Karpas-422 (cell line): Measurements from ENCODE around the gene EREG. TPM values are rescaled to one million over a fixed set of nuclear protein-coding genes. Genes with fewer than 3 reads are reported as not detected.
A peak's percentile ranks its signal among the peaks of the same experiment; 100 is the strongest.

Experiments used
- DNase-seq: peaks from one replicate; pipeline ENCODE4 v3.0.0-alpha.2; 2015
- H2AFZ ChIP-seq: fragments of 200-600 bp; sonication (generic); 2 replicates; pipeline ENCODE4 v1.6.1; 2014; ENCODE audit warnings: antibody characterized with exemption, low read length, mixed read lengths
- H3K27ac ChIP-seq: fragments of 200-600 bp; sonication (generic); 2 replicates; pipeline ENCODE4 v1.5.1; 2014; ENCODE audit warnings: mild to moderate bottlenecking, low read length, moderate library complexity
- H3K27me3 ChIP-seq: fragments of 200-600 bp; sonication (generic); 2 replicates; pipeline ENCODE4 v1.6.1; 2014; ENCODE audit warnings: low read length, mixed read lengths
- H3K36me3 ChIP-seq: fragments of 200-600 bp; sonication (generic); 2 replicates; pipeline ENCODE4 v1.6.1; 2014; ENCODE audit warnings: low read length, mixed read lengths; ENCODE audit not compliant: insufficient read depth
- H3K4me1 ChIP-seq: fragments of 200-600 bp; sonication (generic); 2 replicates; pipeline ENCODE4 v1.6.1; 2014; ENCODE audit warnings: mild to moderate bottlenecking, low read length, mixed read lengths
- H3K4me2 ChIP-seq: fragments of 200-600 bp; sonication (generic); 2 replicates; pipeline ENCODE4 v1.6.1; 2014; ENCODE audit warnings: low read length, low read depth, mild to moderate bottlenecking; ENCODE audit not compliant: poor library complexity, severe bottlenecking
- H3K4me3 ChIP-seq: fragments of 200-600 bp; sonication (generic); 2 replicates; pipeline ENCODE4 v1.5.1; 2014; ENCODE audit warnings: mild to moderate bottlenecking, antibody characterized with exemption, low read length, mixed read lengths
- H3K79me2 ChIP-seq: fragments of 200-600 bp; sonication (generic); 2 replicates; pipeline ENCODE4 v1.6.1; 2014; ENCODE audit warnings: mild to moderate bottlenecking, low read length, mixed read lengths
- H3K9ac ChIP-seq: fragments of 200-600 bp; sonication (generic); 2 replicates; pipeline ENCODE4 v1.6.0; 2014; ENCODE audit warnings: low read length
- H3K9me2 ChIP-seq: fragments of 200-600 bp; sonication (generic), shearing (Covaris generic); replicated peaks from 2 replicates; pipeline ENCODE4 v1.6.0; 2014; ENCODE audit warnings: mild to moderate bottlenecking, low read length, moderate library complexity; ENCODE audit not compliant: insufficient read depth
- H3K9me3 ChIP-seq: fragments of 300-700, 200-600 bp; sonication (generic); 2 replicates; pipeline ENCODE4 v1.6.1; 2014; ENCODE audit warnings: low read length, mixed read lengths
- H4K20me1 ChIP-seq: fragments of 200-600 bp; sonication (generic); 2 replicates; pipeline ENCODE4 v1.6.1; 2014; ENCODE audit warnings: mild to moderate bottlenecking, antibody characterized with exemption, low read length, low read depth; ENCODE audit not compliant: insufficient read depth
- total RNA-seq: library from RNA; depleted of rRNA; stranded (reverse); fragments of >200 nt; shearing (Covaris generic); gene quantifications from 2 replicates; pipeline ENCODE4 v1.2.3, GENCODE V29; 2014; ENCODE audit warnings: low replicate concordance; rRNA removed

EREG gene
- not detected in 2 replicates for total RNA-seq

- Histone ChIP-seq H3K27ac (no peak within 1 kb of the TSS), H3K9me2 (no peaks in the 10 kb centered on the region), H4K20me1 (no peaks in the 10 kb centered on the region), H3K36me3 (no peaks in the 10 kb centered on the region), H3K79me2 (no peaks in the 10 kb centered on the region), H3K4me3 (no peak within 1 kb of the TSS), H3K27me3 (no peaks in the 10 kb centered on the region), H3K4me1 (peaks cover 5% of the 10 kb centered on the region), H3K9ac (no peak within 1 kb of the TSS), H3K9me3 (no peaks in the 10 kb centered on the region), H2AFZ (no peak within 1 kb of the TSS), H3K4me2 (no peak within 1 kb of the TSS)
- no peak for DNase-seq
Measured at GRCh38 chr4:74364652-74365491, at the start of gene EREG. EREG (plus strand) TSS chr4:74365145; CDS start chr4:74365309, 164 bp downstream.

- H4K20me1 ChIP-seq, result no peaks in the 10 kb centered on the region
- no peak overlapping the region for H3K27ac ChIP-seq
- no peak for DNase-seq
- no peaks in the 10 kb centered on the region for H3K27me3 ChIP-seq
- H3K9me2 ChIP-seq, result no peaks in the 10 kb centered on the region
- no peaks in the 10 kb centered on the region for H3K36me3 ChIP-seq
- H3K4me2 ChIP-seq, result no peak overlapping the region
- H3K9ac ChIP-seq, result no peak overlapping the region
- H3K4me3 ChIP-seq, result no peak overlapping the region
- H2AFZ ChIP-seq, result no peak overlapping the region
- no peaks in the 10 kb centered on the region for H3K9me3 ChIP-seq
- H3K79me2 ChIP-seq, result no peaks in the 10 kb centered on the region
- H3K4me1 ChIP-seq, result no peaks in the 10 kb centered on the region
Measured at GRCh38 chr4:74315376-74315775, 49.6 kb upstream of the EREG start.

- Histone ChIP-seq H3K9me2 (no peaks in the 10 kb centered on the region), H3K27ac (no peak overlapping the region), H3K4me3 (no peak overlapping the region), H3K4me2 (no peak overlapping the region), H3K9ac (no peak overlapping the region), H3K79me2 (no peaks in the 10 kb centered on the region), H2AFZ (no peak overlapping the region), H3K4me1 (no peaks in the 10 kb centered on the region), H4K20me1 (no peaks in the 10 kb centered on the region), H3K9me3 (no peaks in the 10 kb centered on the region), H3K27me3 (no peaks in the 10 kb centered on the region), H3K36me3 (no peaks in the 10 kb centered on the region)
- no peak for DNase-seq
Measured at GRCh38 chr4:74316397-74316796, 48.5 kb upstream of the EREG start.

GRCh38 chr4:74317616-74318246, 47.2 kb upstream of the EREG start:
- no peak overlapping the region for H3K9ac ChIP-seq
- no peaks in the 10 kb centered on the region for H3K9me3 ChIP-seq
- no peaks in the 10 kb centered on the region for H3K36me3 ChIP-seq
- H3K27ac ChIP-seq, result no peak overlapping the region
- H3K27me3 ChIP-seq, result no peaks in the 10 kb centered on the region
- no peaks in the 10 kb centered on the region for H3K4me1 ChIP-seq
- no peak for DNase-seq
- no peak overlapping the region for H2AFZ ChIP-seq
- H3K4me3 ChIP-seq, result no peak overlapping the region
- H4K20me1 ChIP-seq, result no peaks in the 10 kb centered on the region
- H3K79me2 ChIP-seq, result no peaks in the 10 kb centered on the region
- no peaks in the 10 kb centered on the region for H3K9me2 ChIP-seq
- no peak overlapping the region for H3K4me2 ChIP-seq

GRCh38 chr4:74318276-74318675, 46.7 kb upstream of the EREG start:
- Histone ChIP-seq H4K20me1 (no peaks in the 10 kb centered on the region), H3K4me1 (no peaks in the 10 kb centered on the region), H3K27me3 (no peaks in the 10 kb centered on the region), H3K4me3 (no peak overlapping the region), H3K79me2 (no peaks in the 10 kb centered on the region), H3K4me2 (no peak overlapping the region), H3K27ac (no peak overlapping the region), H3K9me2 (no peaks in the 10 kb centered on the region), H3K36me3 (no peaks in the 10 kb centered on the region), H3K9ac (no peak overlapping the region), H2AFZ (no peak overlapping the region), H3K9me3 (no peaks in the 10 kb centered on the region)
- DNase-seq, result no peak

- H3K9me2 ChIP-seq, result no peaks in the 10 kb centered on the region
- no peak overlapping the region for H3K4me2 ChIP-seq
- no peaks in the 10 kb centered on the region for H4K20me1 ChIP-seq
- no peak overlapping the region for H2AFZ ChIP-seq
- no peak overlapping the region for H3K4me3 ChIP-seq
- H3K4me1 ChIP-seq, result no peaks in the 10 kb centered on the region
- H3K9me3 ChIP-seq, result no peaks in the 10 kb centered on the region
- no peak overlapping the region for H3K27ac ChIP-seq
- no peaks in the 10 kb centered on the region for H3K79me2 ChIP-seq
- no peak overlapping the region for H3K9ac ChIP-seq
- no peaks in the 10 kb centered on the region for H3K36me3 ChIP-seq
- no peak for DNase-seq
- H3K27me3 ChIP-seq, result no peaks in the 10 kb centered on the region
Measured at GRCh38 chr4:74319470-74319869, 45.5 kb upstream of the EREG start.

GRCh38 chr4:74320559-74321118, 44.3 kb upstream of the EREG start:
- no peak overlapping the region for H3K4me3 ChIP-seq
- peak; percentile 84 for DNase-seq
- H3K9me3 ChIP-seq, result no peaks in the 10 kb centered on the region
- H3K4me1 ChIP-seq, result no peaks in the 10 kb centered on the region
- H3K79me2 ChIP-seq, result no peaks in the 10 kb centered on the region
- no peaks in the 10 kb centered on the region for H4K20me1 ChIP-seq
- no peak overlapping the region for H3K4me2 ChIP-seq
- H3K27me3 ChIP-seq, result no peaks in the 10 kb centered on the region
- no peak overlapping the region for H2AFZ ChIP-seq
- H3K36me3 ChIP-seq, result no peaks in the 10 kb centered on the region
- H3K9ac ChIP-seq, result no peak overlapping the region
- no peak overlapping the region for H3K27ac ChIP-seq
- H3K9me2 ChIP-seq, result no peaks in the 10 kb centered on the region

GRCh38 chr4:74322301-74322700, 42.6 kb upstream of the EREG start:
- Histone ChIP-seq H3K4me1 (no peaks in the 10 kb centered on the region), H3K9ac (no peak overlapping the region), H3K9me3 (no peaks in the 10 kb centered on the region), H4K20me1 (no peaks in the 10 kb centered on the region), H3K36me3 (no peaks in the 10 kb centered on the region), H3K27ac (no peak overlapping the region), H3K9me2 (no peaks in the 10 kb centered on the region), H3K27me3 (no peaks in the 10 kb centered on the region), H3K79me2 (no peaks in the 10 kb centered on the region), H3K4me3 (no peak overlapping the region), H2AFZ (no peak overlapping the region), H3K4me2 (no peak overlapping the region)
- no peak for DNase-seq
